NCI-H2227 (cell line): Measurements from ENCODE around the gene EHBP1.

ENCODE experiments used
- DNase-seq: peaks from one replicate; lab custom pipeline; 2025; ENCODE audit not compliant: unreplicated experiment; lab: John Stamatoyannopoulos, UW

The EHBP1 gene

GRCh38 chr2:62871506-62871905 lies 166.0 kb downstream of the EHBP1 start:
- no peak for DNase-seq

- DNase-seq, result no peak
Measured at GRCh38 chr2:62873603-62874002, 168.1 kb downstream of the EHBP1 start.

- no peak for DNase-seq
Measured at GRCh38 chr2:62874881-62875383, 169.4 kb downstream of the EHBP1 start.

- no peak for DNase-seq
Measured at GRCh38 chr2:62881162-62881795, 175.8 kb downstream of the EHBP1 start.

- DNase-seq, result no peak
Measured at GRCh38 chr2:62883629-62884028, 178.1 kb downstream of the EHBP1 start.

GRCh38 chr2:62884086-62884485 lies 178.6 kb downstream of the EHBP1 start:
- no peak for DNase-seq

GRCh38 chr2:62884514-62884913 lies 179.0 kb downstream of the EHBP1 start:
- no peak for DNase-seq

GRCh38 chr2:62894966-62895631 lies 189.6 kb downstream of the EHBP1 start:
- no peak for DNase-seq

- DNase-seq, result no peak
Measured at GRCh38 chr2:62895632-62896009, 190.1 kb downstream of the EHBP1 start.

GRCh38 chr2:62897187-62897827 lies 191.8 kb downstream of the EHBP1 start:
- no peak for DNase-seq

- DNase-seq, result no peak
Measured at GRCh38 chr2:62904344-62904743, 198.8 kb downstream of the EHBP1 start.

GRCh38 chr2:62908145-62908544 lies 202.6 kb downstream of the EHBP1 start:
- DNase-seq, result no peak

- DNase-seq, result no peak
Measured at GRCh38 chr2:62913311-62913710, 207.8 kb downstream of the EHBP1 start.

- DNase-seq, result no peak
Measured at GRCh38 chr2:62919041-62919440, 213.5 kb downstream of the EHBP1 start.

GRCh38 chr2:62920070-62920469 lies 214.6 kb downstream of the EHBP1 start:
- no peak for DNase-seq

GRCh38 chr2:62923242-62923641 lies 217.7 kb downstream of the EHBP1 start:
- DNase-seq, result no peak

- DNase-seq, result no peak
Measured at GRCh38 chr2:62923881-62924280, 218.4 kb downstream of the EHBP1 start.

- no peak for DNase-seq
Measured at GRCh38 chr2:62928015-62928414, 222.5 kb downstream of the EHBP1 start.

GRCh38 chr2:62931536-62931935 lies 226.0 kb downstream of the EHBP1 start:
- no peak for DNase-seq

- DNase-seq, result no peak
Measured at GRCh38 chr2:62933398-62933917, 227.9 kb downstream of the EHBP1 start.

GRCh38 chr2:62934517-62934916 lies 229.0 kb downstream of the EHBP1 start:
- DNase-seq, result no peak

- no peak for DNase-seq
Measured at GRCh38 chr2:62938126-62938525, 232.6 kb downstream of the EHBP1 start.
